H9 (cell line): ENCODE measurements around the gene EPB41L2. TPM values are rescaled to one million over a fixed set of nuclear protein-coding genes. Genes with fewer than 3 reads are reported as not detected.

ENCODE experiments used
- DNase-seq: peaks from one replicate; pipeline ENCODE4 v3.0.0-alpha.2; 2017
- H2AFZ ChIP-seq: one replicate; pipeline ENCODE4 v1.6.1; 2013; ENCODE audit warnings: mild to moderate bottlenecking, low read length, control low read depth, moderate library complexity
- H2AK5ac ChIP-seq: 2 replicates; pipeline ENCODE4 v1.6.1; 2013; ENCODE audit warnings: low read length, control low read depth, mixed read lengths; ENCODE audit not compliant: insufficient read length
- H2BK120ac ChIP-seq: one replicate; pipeline ENCODE4 v1.6.1; 2013; ENCODE audit warnings: low read depth, mild to moderate bottlenecking, low read length, control low read depth, inconsistent platforms; ENCODE audit not compliant: poor library complexity, severe bottlenecking
- H2BK12ac ChIP-seq: 2 replicates; pipeline ENCODE4 v1.6.1; 2013; ENCODE audit warnings: low read length, control low read depth, mixed read lengths, low read depth; ENCODE audit not compliant: insufficient read length
- H2BK15ac ChIP-seq: 2 replicates; pipeline ENCODE4 v1.6.1; 2013; ENCODE audit warnings: low read depth, low read length, control low read depth
- H2BK20ac ChIP-seq: one replicate; pipeline ENCODE4 v1.6.1; 2013; ENCODE audit warnings: low read depth, mild to moderate bottlenecking, low read length, control low read depth, inconsistent platforms; ENCODE audit not compliant: poor library complexity, severe bottlenecking
- H2BK5ac ChIP-seq: 2 replicates; pipeline ENCODE4 v1.6.1; 2013; ENCODE audit warnings: low read length, control low read depth, mixed read lengths; ENCODE audit not compliant: insufficient read length
- H3K14ac ChIP-seq: 2 replicates; pipeline ENCODE4 v1.6.1; 2013; ENCODE audit warnings: low read length, control low read depth; ENCODE audit not compliant: insufficient read depth
- H3K18ac ChIP-seq: 2 replicates; pipeline ENCODE4 v1.6.1; 2013; ENCODE audit warnings: low read depth, mild to moderate bottlenecking, mixed read lengths, low read length, control low read depth; ENCODE audit not compliant: insufficient read length
- H3K23ac ChIP-seq: 2 replicates; pipeline ENCODE4 v1.6.1; 2013; ENCODE audit warnings: low read length, control low read depth, mixed read lengths, low read depth; ENCODE audit not compliant: insufficient read length
- H3K23me2 ChIP-seq: 2 replicates; pipeline ENCODE4 v1.6.1; 2013; ENCODE audit warnings: low read depth, mild to moderate bottlenecking, mixed read lengths, low read length, control low read depth; ENCODE audit not compliant: insufficient read length, poor library complexity, severe bottlenecking
- H3K27ac ChIP-seq: 2 replicates; pipeline ENCODE4 v1.5.1; 2013; ENCODE audit warnings: low read length, control low read depth, mixed read lengths, low read depth; ENCODE audit not compliant: insufficient read length
- H3K27me3 ChIP-seq: 2 replicates; pipeline ENCODE4 v1.6.1; 2013; ENCODE audit warnings: low read length, control low read depth, inconsistent platforms; ENCODE audit not compliant: insufficient read depth
- H3K4ac ChIP-seq: 2 replicates; pipeline ENCODE4 v1.6.1; 2013; ENCODE audit warnings: low read depth, mild to moderate bottlenecking, control low read depth, inconsistent platforms, low read length, moderate library complexity
- H3K4me1 ChIP-seq: 2 replicates; pipeline ENCODE4 v1.6.1; 2013; ENCODE audit warnings: low read length, control low read depth, inconsistent platforms; ENCODE audit not compliant: insufficient read depth
- H3K4me2 ChIP-seq: 2 replicates; pipeline ENCODE4 v1.6.1; 2013; ENCODE audit warnings: low read length, control low read depth, mixed read lengths; ENCODE audit not compliant: insufficient read length, insufficient read depth
- H3K56ac ChIP-seq: 2 replicates; pipeline ENCODE4 v1.6.1; 2013; ENCODE audit warnings: low read depth, mild to moderate bottlenecking, mixed read lengths, low read length, control low read depth; ENCODE audit not compliant: insufficient read length
- H3K79me1 ChIP-seq: 2 replicates; pipeline ENCODE4 v1.6.1; 2013; ENCODE audit warnings: low read depth, mild to moderate bottlenecking, moderate library complexity, low read length, control low read depth, inconsistent platforms; ENCODE audit not compliant: insufficient read depth, poor library complexity, severe bottlenecking
- H3K79me2 ChIP-seq: 2 replicates; pipeline ENCODE4 v1.6.1; 2013; ENCODE audit warnings: low read length, control low read depth, inconsistent platforms; ENCODE audit not compliant: insufficient read depth
- H3K9ac ChIP-seq: 2 replicates; pipeline ENCODE4 v1.6.1; 2013; ENCODE audit warnings: low read length, control low read depth, mixed read lengths; ENCODE audit not compliant: insufficient read length; ENCODE audit errors: extremely low read depth
- H3K9me3 ChIP-seq: one replicate; pipeline ENCODE4 v1.6.1; 2013; ENCODE audit warnings: low read depth, low read length, inconsistent platforms; ENCODE audit not compliant: control insufficient read depth
- H3T11ph ChIP-seq: one replicate; pipeline ENCODE4 v1.6.1; 2013; ENCODE audit warnings: mild to moderate bottlenecking, low read length, control low read depth, inconsistent platforms
- H4K20me1 ChIP-seq: one replicate; pipeline ENCODE4 v1.6.1; 2013; ENCODE audit not compliant: control insufficient read depth, insufficient read length, insufficient read depth
- H4K5ac ChIP-seq: 2 replicates; pipeline ENCODE4 v1.6.1; 2013; ENCODE audit warnings: low read depth, mild to moderate bottlenecking, mixed read lengths, low read length, control low read depth; ENCODE audit not compliant: insufficient read length
- H4K8ac ChIP-seq: replicated peaks from 2 replicates; pipeline ENCODE4 v1.6.1; 2013; ENCODE audit warnings: low read length, control low read depth, mixed read lengths, low read depth; ENCODE audit not compliant: insufficient read length
- H4K91ac ChIP-seq: 2 replicates; pipeline ENCODE4 v1.6.1; 2013; ENCODE audit warnings: low read depth, mild to moderate bottlenecking, moderate library complexity, mixed read lengths, low read length, control low read depth; ENCODE audit not compliant: insufficient read length
- H3K27ac Mint-ChIP-seq, 3 experiments: 2 replicates in 2 of 3; 3 replicates in 1 of 3; pipeline ENCODE4 v1.8.0; 2020 to 2021; ENCODE audit warnings: mixed read lengths in 3 of 3, mild to moderate bottlenecking in 1 of 3, moderate library complexity in 1 of 3
- H3K27me3 Mint-ChIP-seq: 2 replicates; pipeline ENCODE4 v1.8.0; 2021; ENCODE audit warnings: low read depth, mild to moderate bottlenecking, moderate library complexity, mixed read lengths
- H3K36me3 Mint-ChIP-seq, 3 experiments: 2 replicates in 2 of 3; 3 replicates in 1 of 3; pipeline ENCODE4 v1.8.0; 2020 to 2021; ENCODE audit warnings: low read depth in 3 of 3, mixed read lengths in 3 of 3; ENCODE audit not compliant: insufficient read depth in 1 of 3
- H3K4me1 Mint-ChIP-seq, 2 experiments: 2 replicates each; pipeline ENCODE4 v1.8.0; 2020; ENCODE audit warnings: mixed read lengths in 2 of 2
- H3K4me3 Mint-ChIP-seq, 2 experiments: 2 replicates in 1 of 2; 3 replicates in 1 of 2; pipeline ENCODE4 v1.8.0; 2020 to 2021; ENCODE audit warnings: mild to moderate bottlenecking in 2 of 2, mixed read lengths in 2 of 2, moderate library complexity in 1 of 2
- H3K9me3 Mint-ChIP-seq, 2 experiments: 2 replicates in 1 of 2; 3 replicates in 1 of 2; pipeline ENCODE4 v1.8.0; 2020; ENCODE audit warnings: mild to moderate bottlenecking in 2 of 2, mixed read lengths in 2 of 2, moderate library complexity in 1 of 2
- WGBS: extraction: QIAGEN DNeasy Blood & Tissue Kit; methylation state at CpG from one replicate; pipeline ENCODE4 v1.1.7; 2013; ENCODE audit warnings: missing lambda C conversion rate, low lambda C conversion rate, mixed read lengths; ENCODE audit not compliant: insufficient read length; ENCODE audit errors: extremely low coverage; 5-methylcytosine and 5-hydroxymethylcytosine counted together
- total RNA-seq: library from RNA; stranded (reverse); gene quantifications from 2 replicates; pipeline ENCODE4 v1.2.1, GENCODE V29; 2021
- TF ChIP-seq, protein P1 (sequence below): fragments of 200-600 bp; sonication (generic); conservative IDR thresholded peaks from 3 replicates; pipeline ENCODE4 v1.8.0; 2021; ENCODE audit warnings: antibody characterized with exemption, mild to moderate bottlenecking

The EPB41L2 gene
- total RNA-seq, 1 experiment from 2014 or later = 90.2 TPM

GRCh38 chr6:130889423-130889822 lies 173.6 kb downstream of the EPB41L2 start:
- no peak overlapping the region for H2AK5ac ChIP-seq
- Mint-ChIP-seq H3K27ac (no peak overlapping the region), H3K4me3 (no peak overlapping the region), H3K9me3 (no peaks in the 10 kb centered on the region), H3K4me1 (no peaks in the 10 kb centered on the region), H3K27me3 (no peaks in the 10 kb centered on the region), H3K36me3 (peaks cover 5 to 12% (median 11%) of the 10 kb centered on the region in 3 experiments; a peak in 4 of 7 replicates)
- H4K8ac ChIP-seq = no peak overlapping the region
- H3K9me3 ChIP-seq = no peaks in the 10 kb centered on the region
- H4K20me1 ChIP-seq = no peaks in the 10 kb centered on the region
- H4K5ac ChIP-seq = no peak overlapping the region
- H3K23me2 ChIP-seq = no peaks in the 10 kb centered on the region
- no peak overlapping the region for H3K14ac ChIP-seq
- H3K4me2 ChIP-seq = no peak overlapping the region
- H2AFZ ChIP-seq = no peak overlapping the region
- DNase-seq = no peak
- H3K4me1 ChIP-seq = no peaks in the 10 kb centered on the region
- H3T11ph ChIP-seq = no peak overlapping the region
- H3K18ac ChIP-seq = no peak overlapping the region
- no peak overlapping the region for H3K56ac ChIP-seq
- no peaks in the 10 kb centered on the region for H3K79me2 ChIP-seq
- H2BK120ac ChIP-seq = no peak overlapping the region
- TF ChIP-seq, protein P1, sequence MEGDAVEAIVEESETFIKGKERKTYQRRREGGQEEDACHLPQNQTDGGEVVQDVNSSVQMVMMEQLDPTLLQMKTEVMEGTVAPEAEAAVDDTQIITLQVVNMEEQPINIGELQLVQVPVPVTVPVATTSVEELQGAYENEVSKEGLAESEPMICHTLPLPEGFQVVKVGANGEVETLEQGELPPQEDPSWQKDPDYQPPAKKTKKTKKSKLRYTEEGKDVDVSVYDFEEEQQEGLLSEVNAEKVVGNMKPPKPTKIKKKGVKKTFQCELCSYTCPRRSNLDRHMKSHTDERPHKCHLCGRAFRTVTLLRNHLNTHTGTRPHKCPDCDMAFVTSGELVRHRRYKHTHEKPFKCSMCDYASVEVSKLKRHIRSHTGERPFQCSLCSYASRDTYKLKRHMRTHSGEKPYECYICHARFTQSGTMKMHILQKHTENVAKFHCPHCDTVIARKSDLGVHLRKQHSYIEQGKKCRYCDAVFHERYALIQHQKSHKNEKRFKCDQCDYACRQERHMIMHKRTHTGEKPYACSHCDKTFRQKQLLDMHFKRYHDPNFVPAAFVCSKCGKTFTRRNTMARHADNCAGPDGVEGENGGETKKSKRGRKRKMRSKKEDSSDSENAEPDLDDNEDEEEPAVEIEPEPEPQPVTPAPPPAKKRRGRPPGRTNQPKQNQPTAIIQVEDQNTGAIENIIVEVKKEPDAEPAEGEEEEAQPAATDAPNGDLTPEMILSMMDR = no peak
- WGBS = no CpG with 5 or more reads among the region's 2 CpGs
- no peak overlapping the region for H3K27ac ChIP-seq
- no peak overlapping the region for H2BK5ac ChIP-seq
- H2BK15ac ChIP-seq = no peak overlapping the region
- no peak overlapping the region for H3K4ac ChIP-seq
- no peak overlapping the region for H2BK20ac ChIP-seq
- H3K27me3 ChIP-seq = no peaks in the 10 kb centered on the region
- no peak overlapping the region for H3K23ac ChIP-seq
- no peaks in the 10 kb centered on the region for H3K79me1 ChIP-seq
- no peak overlapping the region for H4K91ac ChIP-seq
- no peak overlapping the region for H3K9ac ChIP-seq
- no peak overlapping the region for H2BK12ac ChIP-seq
